ENCODE results near the gene MYO5A.

MYO5A gene

DNA sequence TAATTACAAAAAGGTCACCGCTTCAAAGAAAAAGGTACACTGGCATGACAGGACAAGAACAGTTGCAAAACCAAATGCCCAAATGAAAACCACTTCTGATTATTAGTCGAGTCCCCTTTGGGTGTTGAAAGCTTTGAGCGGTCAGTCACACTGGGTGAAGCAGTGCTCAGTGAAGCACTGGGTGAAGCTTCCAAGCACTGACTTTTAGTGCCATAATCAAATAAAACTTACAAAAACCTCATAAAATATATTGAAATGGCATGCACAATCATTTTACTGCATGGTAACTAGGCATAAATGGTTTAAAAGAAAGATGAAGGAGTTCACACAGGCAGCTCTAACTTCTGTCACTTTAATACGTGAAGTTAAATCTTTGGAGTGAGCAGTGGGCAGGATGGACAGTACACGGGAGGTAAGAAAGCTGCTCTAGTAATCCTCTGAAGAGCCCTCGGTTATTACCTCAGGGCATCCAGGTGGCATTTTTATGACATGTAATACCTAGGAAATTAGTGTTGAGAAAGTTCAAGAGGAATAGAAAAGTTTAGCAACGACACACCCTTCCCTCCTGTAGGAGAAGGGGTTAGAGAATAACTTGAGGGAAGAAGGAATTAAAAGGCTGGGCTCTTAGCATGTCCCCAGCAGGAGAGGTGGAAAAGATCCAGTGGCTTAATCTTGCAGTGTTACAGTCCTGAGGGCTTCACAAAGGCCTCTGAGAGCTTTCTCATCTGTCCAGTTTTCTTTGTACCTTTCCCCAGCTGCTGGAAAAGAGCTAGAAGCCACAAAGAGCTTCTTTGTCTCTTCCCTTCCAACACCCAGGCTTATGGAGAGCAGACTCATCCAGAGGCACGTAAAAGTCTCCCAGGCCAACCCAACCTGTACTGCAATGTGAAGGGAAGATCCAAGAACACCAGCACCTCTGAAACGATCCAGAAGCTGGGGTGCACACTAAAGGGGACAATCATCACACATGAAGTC is 168.2 kb downstream of the MYO5A start:
- Histone ChIP-seq H3K4me3 (ENCODE audit: low read depth, low read length) (no peak overlapping the region), H3K79me2 (no peaks in the 10 kb centered on the region), H3K27me3 (ENCODE audit: control insufficient read depth, insufficient read depth, low read length) (no peaks in the 10 kb centered on the region), H3K36me3 (ENCODE audit: control insufficient read depth, insufficient read depth, low read length) (no peaks in the 10 kb centered on the region), H3K4me1 (peaks cover 4% of the 10 kb centered on the region), H3K27ac (peak overlapping the region; percentile 24), H3K9ac (no peak overlapping the region), H3K4me2 (ENCODE audit: low read length) (no peak overlapping the region), H2AFZ (no peak overlapping the region), H3K9me3 (ENCODE audit: control insufficient read depth, low read length) (no peaks in the 10 kb centered on the region)
- TF ChIP-seq, protein P1, sequence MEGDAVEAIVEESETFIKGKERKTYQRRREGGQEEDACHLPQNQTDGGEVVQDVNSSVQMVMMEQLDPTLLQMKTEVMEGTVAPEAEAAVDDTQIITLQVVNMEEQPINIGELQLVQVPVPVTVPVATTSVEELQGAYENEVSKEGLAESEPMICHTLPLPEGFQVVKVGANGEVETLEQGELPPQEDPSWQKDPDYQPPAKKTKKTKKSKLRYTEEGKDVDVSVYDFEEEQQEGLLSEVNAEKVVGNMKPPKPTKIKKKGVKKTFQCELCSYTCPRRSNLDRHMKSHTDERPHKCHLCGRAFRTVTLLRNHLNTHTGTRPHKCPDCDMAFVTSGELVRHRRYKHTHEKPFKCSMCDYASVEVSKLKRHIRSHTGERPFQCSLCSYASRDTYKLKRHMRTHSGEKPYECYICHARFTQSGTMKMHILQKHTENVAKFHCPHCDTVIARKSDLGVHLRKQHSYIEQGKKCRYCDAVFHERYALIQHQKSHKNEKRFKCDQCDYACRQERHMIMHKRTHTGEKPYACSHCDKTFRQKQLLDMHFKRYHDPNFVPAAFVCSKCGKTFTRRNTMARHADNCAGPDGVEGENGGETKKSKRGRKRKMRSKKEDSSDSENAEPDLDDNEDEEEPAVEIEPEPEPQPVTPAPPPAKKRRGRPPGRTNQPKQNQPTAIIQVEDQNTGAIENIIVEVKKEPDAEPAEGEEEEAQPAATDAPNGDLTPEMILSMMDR (IDR thresholded peaks at IDR 0.05) = no peak

GRCh38 chr15:52359722-52360121 is 169.0 kb downstream of the MYO5A start:
- no peaks in the 10 kb centered on the region for H3K4me1 ChIP-seq
- no peak overlapping the region for H3K9ac ChIP-seq
- no peak overlapping the region for H3K4me3 ChIP-seq (ENCODE audit: low read depth, low read length)
- H3K9me3 ChIP-seq (ENCODE audit: control insufficient read depth, low read length) = no peaks in the 10 kb centered on the region
- H3K79me2 ChIP-seq = no peaks in the 10 kb centered on the region
- H3K27me3 ChIP-seq (ENCODE audit: control insufficient read depth, insufficient read depth, low read length) = no peaks in the 10 kb centered on the region
- no peak overlapping the region for H3K27ac ChIP-seq
- H3K4me2 ChIP-seq (ENCODE audit: low read length) = no peak overlapping the region
- TF ChIP-seq, protein P1 (IDR thresholded peaks at IDR 0.05) = no peak
- H3K36me3 ChIP-seq (ENCODE audit: control insufficient read depth, insufficient read depth, low read length) = no peaks in the 10 kb centered on the region
- no peak overlapping the region for H2AFZ ChIP-seq

GRCh38 chr15:52357949-52358348 is 170.7 kb downstream of the MYO5A start:
- H2AFZ ChIP-seq = no peak overlapping the region
- no peaks in the 10 kb centered on the region for H3K27me3 ChIP-seq (ENCODE audit: control insufficient read depth, insufficient read depth, low read length)
- H3K79me2 ChIP-seq = no peaks in the 10 kb centered on the region
- no peak overlapping the region for H3K4me3 ChIP-seq (ENCODE audit: low read depth, low read length)
- TF ChIP-seq, protein P1 (IDR thresholded peaks at IDR 0.05) = no peak
- no peak overlapping the region for H3K9ac ChIP-seq
- no peaks in the 10 kb centered on the region for H3K9me3 ChIP-seq (ENCODE audit: control insufficient read depth, low read length)
- no peaks in the 10 kb centered on the region for H3K36me3 ChIP-seq (ENCODE audit: control insufficient read depth, insufficient read depth, low read length)
- H3K4me2 ChIP-seq (ENCODE audit: low read length) = no peak overlapping the region
- no peaks in the 10 kb centered on the region for H3K4me1 ChIP-seq
- no peak overlapping the region for H3K27ac ChIP-seq

- Histone ChIP-seq H3K79me2 (no peaks in the 10 kb centered on the region), H3K9me3 (ENCODE audit: control insufficient read depth, low read length) (no peaks in the 10 kb centered on the region), H3K27ac (no peak overlapping the region), H3K4me3 (ENCODE audit: low read depth, low read length) (no peak overlapping the region), H2AFZ (no peak overlapping the region), H3K9ac (no peak overlapping the region), H3K27me3 (ENCODE audit: control insufficient read depth, insufficient read depth, low read length) (no peaks in the 10 kb centered on the region), H3K4me2 (ENCODE audit: low read length) (no peak overlapping the region), H3K36me3 (ENCODE audit: control insufficient read depth, insufficient read depth, low read length) (no peaks in the 10 kb centered on the region), H3K4me1 (no peaks in the 10 kb centered on the region)
- TF ChIP-seq, protein P1 (IDR thresholded peaks at IDR 0.05) = no peak
Measured at GRCh38 chr15:52352086-52352485, 176.6 kb downstream of the MYO5A start.

Measured in parathyroid adenoma (tissue), 2 donors.